Hepatocyte (in vitro differentiated cells): ENCODE results near the gene SIAH3. TPM values are rescaled to one million over a fixed set of nuclear protein-coding genes. Genes with fewer than 3 reads are reported as not detected.

ENCODE experiments used
- DNase-seq: peaks from one replicate; pipeline ENCODE4 v3.0.0-alpha.2; 2016; ENCODE audit warnings: low spot score
- H2AFZ ChIP-seq: fragments of 200-600 bp; sonication (generic); 2 replicates; pipeline ENCODE4 v1.6.0; 2016; ENCODE audit warnings: antibody characterized with exemption, mild to moderate bottlenecking
- H3K27ac ChIP-seq: fragments of 200-600 bp; sonication (generic); 2 replicates; pipeline ENCODE4 v1.5.1; 2016; ENCODE audit warnings: mild to moderate bottlenecking
- H3K27me3 ChIP-seq: fragments of 200-600 bp; sonication (generic); 2 replicates; pipeline ENCODE4 v1.6.1; 2016
- H3K36me3 ChIP-seq: fragments of 200-600 bp; sonication (generic); replicated peaks from 2 replicates; pipeline ENCODE4 v1.5.1; 2016; ENCODE audit warnings: low read depth; ENCODE audit not compliant: insufficient read depth
- H3K4me1 ChIP-seq: fragments of 200-600 bp; sonication (generic); 2 replicates; pipeline ENCODE4 v1.5.1; 2016; ENCODE audit warnings: mild to moderate bottlenecking, moderate library complexity; ENCODE audit not compliant: insufficient read depth
- H3K4me2 ChIP-seq: fragments of 200-600 bp; sonication (generic); 2 replicates; pipeline ENCODE4 v1.6.0; 2016
- H3K4me3 ChIP-seq: fragments of 200-600 bp; sonication (generic); 2 replicates; pipeline ENCODE4 v1.5.1; 2016; ENCODE audit warnings: mild to moderate bottlenecking
- H3K79me2 ChIP-seq: fragments of 200-600 bp; sonication (generic); 2 replicates; pipeline ENCODE4 v1.6.0; 2017; ENCODE audit warnings: mild to moderate bottlenecking
- H3K9me2 ChIP-seq: fragments of 200-600 bp; sonication (generic); replicated peaks from 2 replicates; pipeline ENCODE4 v1.6.0; 2017; ENCODE audit warnings: mild to moderate bottlenecking; ENCODE audit not compliant: insufficient read depth
- H3K9me3 ChIP-seq: fragments of 200-600 bp; sonication (generic); 2 replicates; pipeline ENCODE4 v1.5.1; 2016; ENCODE audit warnings: low read depth, mild to moderate bottlenecking
- H4K20me1 ChIP-seq: fragments of 200-600 bp; sonication (generic); 2 replicates; pipeline ENCODE4 v1.6.0; 2016; ENCODE audit warnings: mild to moderate bottlenecking; ENCODE audit not compliant: insufficient read depth, poor library complexity, severe bottlenecking
- CTCF ChIP-seq: fragments of 200-600 bp; sonication (generic); IDR thresholded peaks from 2 replicates; pipeline ENCODE4 v1.5.1; 2016; ENCODE audit warnings: antibody characterized with exemption, mild to moderate bottlenecking; ENCODE audit not compliant: poor library complexity
- EZH2 ChIP-seq: fragments of 200-600 bp; sonication (generic); IDR thresholded peaks from 2 replicates; pipeline ENCODE4 v1.6.1; 2016; ENCODE audit warnings: antibody characterized with exemption, mild to moderate bottlenecking, borderline replicate concordance
- EZH2phosphoT487 ChIP-seq: fragments of 200-600 bp; sonication (generic); IDR thresholded peaks from one replicate; pipeline ENCODE4 v1.6.1; 2018; ENCODE audit warnings: antibody characterized with exemption, mild to moderate bottlenecking, low read depth, moderate library complexity; ENCODE audit not compliant: unreplicated experiment, severe bottlenecking
- WGBS: methylation state at CpG from one replicate; pipeline ENCODE4 v1.1.6; 2016; ENCODE audit warnings: low lambda C conversion rate; ENCODE audit errors: missing lambda C conversion rate; 5-methylcytosine and 5-hydroxymethylcytosine counted together
- polyA plus RNA-seq: library from polyadenylated mRNA; unstranded; fragments of >200 nt; fragmentation: Nextera tagmentation; extraction: Ambion mirVana; gene quantifications from 2 replicates; pipeline ENCODE4 v1.2.1, GENCODE V29; 2016
- total RNA-seq: library from RNA; depleted of rRNA; stranded (reverse); fragments of >200 nt; gene quantifications from 2 replicates; pipeline ENCODE4 v1.2.3, GENCODE V29; 2014

SIAH3 gene
- total and polyA plus RNA-seq, 2 experiments from 2014 or later = 0.23 TPM; not detected in 1

- no peaks in the 10 kb centered on the region for H3K79me2 ChIP-seq
- no peak overlapping the region for H3K27ac ChIP-seq
- H3K4me1 ChIP-seq = peaks cover 6% of the 10 kb centered on the region
- no peaks in the 10 kb centered on the region for H3K27me3 ChIP-seq
- H2AFZ ChIP-seq = no peak overlapping the region
- H3K4me2 ChIP-seq = no peak overlapping the region
- H4K20me1 ChIP-seq = no peaks in the 10 kb centered on the region
- H3K9me2 ChIP-seq = no peaks in the 10 kb centered on the region
- no peak overlapping the region for H3K4me3 ChIP-seq
- DNase-seq = no peak
- H3K9me3 ChIP-seq = no peaks in the 10 kb centered on the region
- H3K36me3 ChIP-seq = no peaks in the 10 kb centered on the region
- WGBS = 79% methylated on average over 11 of the region's 11 CpGs
- TF ChIP-seq EZH2 = no peak
- TF ChIP-seq EZH2phosphoT487 = no peak
- no peak for TF ChIP-seq CTCF
These were observed 54.9 kb downstream of the SIAH3 start for GRCh38 chr13:45796426-45797235.

GRCh38 chr13:45792827-45793303, 58.7 kb downstream of the SIAH3 start:
- Histone ChIP-seq H2AFZ (no peak overlapping the region), H3K9me2 (no peaks in the 10 kb centered on the region), H3K9me3 (no peaks in the 10 kb centered on the region), H3K4me1 (peaks cover 6% of the 10 kb centered on the region), H3K4me2 (peak overlapping the region; percentile 23), H3K4me3 (no peak overlapping the region), H3K36me3 (no peaks in the 10 kb centered on the region), H3K27me3 (no peaks in the 10 kb centered on the region), H4K20me1 (no peaks in the 10 kb centered on the region), H3K27ac (no peak overlapping the region), H3K79me2 (no peaks in the 10 kb centered on the region)
- TF ChIP-seq EZH2phosphoT487 = no peak
- TF ChIP-seq EZH2 = no peak
- no peak for TF ChIP-seq CTCF
- peak; percentile 17 for DNase-seq
- WGBS = 36% methylated on average over 6 of the region's 6 CpGs

GRCh38 chr13:45788011-45788410, 63.5 kb downstream of the SIAH3 start:
- Histone ChIP-seq H2AFZ (no peak overlapping the region), H3K27ac (no peak overlapping the region), H3K4me2 (no peak overlapping the region), H3K27me3 (no peaks in the 10 kb centered on the region), H4K20me1 (no peaks in the 10 kb centered on the region), H3K4me1 (peaks cover 1% of the 10 kb centered on the region), H3K4me3 (no peak overlapping the region), H3K79me2 (no peaks in the 10 kb centered on the region), H3K9me2 (no peaks in the 10 kb centered on the region), H3K36me3 (no peaks in the 10 kb centered on the region), H3K9me3 (no peaks in the 10 kb centered on the region)
- WGBS = 87% methylated on average over 2 of the region's 2 CpGs
- TF ChIP-seq EZH2phosphoT487 (no peak), EZH2 (no peak), CTCF (no peak)
- no peak for DNase-seq
